ENCODE measurements around the gene TBXAS1. TPM values are rescaled to one million over a fixed set of nuclear protein-coding genes. Genes with fewer than 3 reads are reported as not detected.

TBXAS1 gene
- total and polyA plus RNA-seq, 4 donors, result 4.1 to 22.4 (median 12.2) TPM

GRCh38 chr7:139991911-139992310, 162.8 kb downstream of the TBXAS1 start:
- Histone ChIP-seq H3K4me3 (ENCODE audit: low read depth in 1 of 3, low read length in 3 of 3) (no peak overlapping the region), H3K36me3 (ENCODE audit: control insufficient read depth in 4 of 4, insufficient read depth in 3 of 4, low read depth in 1 of 4, low read length in 3 of 4) (no peaks in the 10 kb centered on the region), H3K27me3 (ENCODE audit: control insufficient read depth in 4 of 4, insufficient read depth in 4 of 4, low read length in 3 of 4) (no peaks in the 10 kb centered on the region), H3K9ac (ENCODE audit: low read depth in 1 of 2, low read length in 2 of 2) (no peak overlapping the region), H3K27ac (ENCODE audit: low read depth in 1 of 2, low read length in 2 of 2) (no peak overlapping the region), H3K9me3 (ENCODE audit: control insufficient read depth in 4 of 4, low read length in 3 of 4) (no peaks in the 10 kb centered on the region), H3K4me1 (ENCODE audit: control insufficient read depth in 4 of 4, insufficient read depth in 4 of 4, low read length in 3 of 4) (peaks cover 0 to 6% (median 0%) of the 10 kb centered on the region in 4 donors)
- DNase-seq (ENCODE audit: low spot score), result no peak
- WGBS, result 88% methylated on average over 6 of the region's 6 CpGs
- TF ChIP-seq REST (IDR thresholded peaks at IDR 0.05) (no peak), MAX (IDR thresholded peaks at IDR 0.05) (no peak), RXRA (IDR thresholded peaks at IDR 0.05) (no peak)

GRCh38 chr7:139992353-139993044, 163.4 kb downstream of the TBXAS1 start:
- H3K27ac ChIP-seq (ENCODE audit: low read depth in 1 of 2, low read length in 2 of 2), result no peak overlapping the region

GRCh38 chr7:139993169-139993568, 164.1 kb downstream of the TBXAS1 start:
- Histone ChIP-seq H3K4me3 (ENCODE audit: low read depth in 1 of 3, low read length in 3 of 3) (no peak overlapping the region), H3K9ac (ENCODE audit: low read depth in 1 of 2, low read length in 2 of 2) (no peak overlapping the region), H3K27me3 (ENCODE audit: control insufficient read depth in 4 of 4, insufficient read depth in 4 of 4, low read length in 3 of 4) (no peaks in the 10 kb centered on the region), H3K4me1 (ENCODE audit: control insufficient read depth in 4 of 4, insufficient read depth in 4 of 4, low read length in 3 of 4) (peaks cover 0 to 6% (median 0%) of the 10 kb centered on the region in 4 donors), H3K36me3 (ENCODE audit: control insufficient read depth in 4 of 4, insufficient read depth in 3 of 4, low read depth in 1 of 4, low read length in 3 of 4) (no peaks in the 10 kb centered on the region), H3K9me3 (ENCODE audit: control insufficient read depth in 4 of 4, low read length in 3 of 4) (no peaks in the 10 kb centered on the region), H3K27ac (ENCODE audit: low read depth in 1 of 2, low read length in 2 of 2) (no peak overlapping the region)
- DNase-seq (ENCODE audit: low spot score), result no peak
- 92% methylated on average over 8 of the region's 8 CpGs for WGBS
- TF ChIP-seq ATF3 (IDR thresholded peaks at IDR 0.05) (no peak), RAD21 (IDR thresholded peaks at IDR 0.05) (no peak), TAF1 (conservative IDR thresholded peaks at IDR 0.05) (no peak), MAX (IDR thresholded peaks at IDR 0.05) (no peak), NR2F2 (IDR thresholded peaks at IDR 0.05) (no peak), REST (IDR thresholded peaks at IDR 0.05) (no peak), HNF4A (conservative IDR thresholded peaks at IDR 0.05) (no peak), EGR1 (IDR thresholded peaks at IDR 0.05; ENCODE audit: low read depth in 2 of 2) (no peak), ZBTB33 (IDR thresholded peaks at IDR 0.05) (no peak), FOXA2 (IDR thresholded peaks at IDR 0.05) (no peak), SP1 (IDR thresholded peaks at IDR 0.05) (no peak), YY1 (IDR thresholded peaks at IDR 0.05) (no peak), CTCF (IDR thresholded peaks at IDR 0.05; ENCODE audit: low read depth, low read length, missing input control) (no peak)

More at GRCh38 chr7:139992353-139993044, 163.4 kb downstream of the TBXAS1 start:
- Histone ChIP-seq H3K4me1 (ENCODE audit: control insufficient read depth in 4 of 4, insufficient read depth in 4 of 4, low read length in 3 of 4) (peaks cover 0 to 6% (median 0%) of the 10 kb centered on the region in 4 donors), H3K9me3 (ENCODE audit: control insufficient read depth in 4 of 4, low read length in 3 of 4) (no peaks in the 10 kb centered on the region), H3K4me3 (ENCODE audit: low read depth in 1 of 3, low read length in 3 of 3) (no peak overlapping the region), H3K9ac (ENCODE audit: low read depth in 1 of 2, low read length in 2 of 2) (no peak overlapping the region), H3K36me3 (ENCODE audit: control insufficient read depth in 4 of 4, insufficient read depth in 3 of 4, low read depth in 1 of 4, low read length in 3 of 4) (no peaks in the 10 kb centered on the region), H3K27me3 (ENCODE audit: control insufficient read depth in 4 of 4, insufficient read depth in 4 of 4, low read length in 3 of 4) (no peaks in the 10 kb centered on the region)
- no peak for DNase-seq (ENCODE audit: low spot score)
- TF ChIP-seq GABPA (IDR thresholded peaks at IDR 0.05 in 1 of 2, conservative IDR thresholded peaks at IDR 0.05 in 1 of 2) (no peak), JUND (IDR thresholded peaks at IDR 0.05) (no peak), EGR1 (IDR thresholded peaks at IDR 0.05; ENCODE audit: low read depth in 2 of 2) (no peak), RXRA (IDR thresholded peaks at IDR 0.05) (no peak)
- 89% methylated on average over 14 of the region's 14 CpGs for WGBS

Data from liver (tissue), 9 donors.